Skeletal muscle cell (primary cell): ENCODE results near the gene SRSF9.

Source experiments
- DNase-seq: peaks from one replicate; pipeline ENCODE4 v3.0.0-alpha.2; 2010; ENCODE audit warnings: low read depth
- H3K4me3 ChIP-seq: 2 replicates; pipeline ENCODE4 v1.5.1; 2011; ENCODE audit warnings: low read depth, mild to moderate bottlenecking, control low read depth, low read length, moderate library complexity

SRSF9 gene

GRCh38 chr12:120485961-120486881 is 16.7 kb upstream of the SRSF9 start:
- no peak for DNase-seq
- no peak overlapping the region for H3K4me3 ChIP-seq

GRCh38 chr12:120483621-120484020 is 14.1 kb upstream of the SRSF9 start:
- no peak for DNase-seq
- no peak overlapping the region for H3K4me3 ChIP-seq

- DNase-seq: no peak
- no peak overlapping the region for H3K4me3 ChIP-seq
Observed at GRCh38 chr12:120481022-120481767, 11.6 kb upstream of the SRSF9 start.

- DNase-seq: no peak
- no peak overlapping the region for H3K4me3 ChIP-seq
Observed at GRCh38 chr12:120480211-120480610, 10.7 kb upstream of the SRSF9 start.

- no peak for DNase-seq
- H3K4me3 ChIP-seq: no peak overlapping the region
Observed at GRCh38 chr12:120479458-120479857, 9.9 kb upstream of the SRSF9 start.

GRCh38 chr12:120475643-120476042 is 6.1 kb upstream of the SRSF9 start:
- no peak overlapping the region for H3K4me3 ChIP-seq
- DNase-seq: no peak

GRCh38 chr12:120474616-120474960 is 5.0 kb upstream of the SRSF9 start:
- peak; percentile 39 for DNase-seq
- no peak overlapping the region for H3K4me3 ChIP-seq

- H3K4me3 ChIP-seq: no peak overlapping the region
- no peak for DNase-seq
Observed at GRCh38 chr12:120473807-120474615, 4.5 kb upstream of the SRSF9 start.

GRCh38 chr12:120472521-120472920 is 3.0 kb upstream of the SRSF9 start:
- H3K4me3 ChIP-seq: no peak overlapping the region
- no peak for DNase-seq

GRCh38 chr12:120470150-120470784 is 719 bp upstream of the SRSF9 start:
- no peak for DNase-seq
- H3K4me3 ChIP-seq: peak overlapping the region; percentile 77

GRCh38 chr12:120468821-120469449 is 613 bp downstream of the SRSF9 start:
- no peak for DNase-seq
- peak overlapping the region; percentile 77 for H3K4me3 ChIP-seq

- DNase-seq: no peak
- peak overlapping the region; percentile 77 for H3K4me3 ChIP-seq
Observed at GRCh38 chr12:120468325-120468820, 1.2 kb downstream of the SRSF9 start.

- no peak overlapping the region for H3K4me3 ChIP-seq
- no peak for DNase-seq
Observed at GRCh38 chr12:120467439-120467838, 2.1 kb downstream of the SRSF9 start.

- no peak for DNase-seq
- no peak overlapping the region for H3K4me3 ChIP-seq
Observed at GRCh38 chr12:120466560-120467315, 2.8 kb downstream of the SRSF9 start.

GRCh38 chr12:120465756-120466155 is 3.8 kb downstream of the SRSF9 start:
- no peak for DNase-seq
- H3K4me3 ChIP-seq: no peak overlapping the region

GRCh38 chr12:120463712-120464111 is 5.8 kb downstream of the SRSF9 start:
- no peak overlapping the region for H3K4me3 ChIP-seq
- no peak for DNase-seq

GRCh38 chr12:120462099-120462640 is 7.4 kb downstream of the SRSF9 start:
- H3K4me3 ChIP-seq: no peak overlapping the region
- DNase-seq: no peak

GRCh38 chr12:120460157-120460556 is 9.4 kb downstream of the SRSF9 start:
- no peak for DNase-seq
- H3K4me3 ChIP-seq: no peak overlapping the region
